GM12878 (cell line): ENCODE results near the gene PCDHGA4. TPM values are rescaled to one million over a fixed set of nuclear protein-coding genes. Genes with fewer than 3 reads are reported as not detected.
A peak's percentile ranks its signal among the peaks of the same experiment; 100 is the strongest.

Experiments used
- ATAC-seq: fragments of 200-7000 bp; cut with Tn5 transposase; 3 replicates; pipeline ENCODE4 v1.9.1; 2020; ENCODE audit warnings: mild to moderate bottlenecking, moderate library complexity
- BruUV-seq: library from RNA; stranded (reverse); fragments of 400-500 nt; replicated peaks from 2 replicates; lab custom pipeline; 2021; lab: Mats Ljungman, UMichigan
- CTCF ChIA-PET: fragments of 300-600 bp; sonication (Branson Sonifier 250); formaldehyde crosslinking; extraction: SDS; loops from one replicate; lab custom pipeline; 2021; ENCODE audit warnings: inconsistent platforms; lab: Yijun Ruan, JAX
- POLR2A ChIA-PET: fragments of 350-600 bp; formaldehyde crosslinking; extraction: SDS; loops from one replicate; lab custom pipeline; 2021; ENCODE audit warnings: inconsistent platforms; lab: Charles Lee
- RAD21 ChIA-PET: fragments of 300-600 bp; sonication (Branson Sonifier 250); formaldehyde crosslinking; loops from one replicate; lab custom pipeline; 2023; ENCODE audit warnings: antibody characterized with exemption; ENCODE audit not compliant: unreplicated experiment; lab: Charles Lee
- SMC1A ChIA-PET: fragments of 300-600 bp; sonication (Branson Sonifier 250); formaldehyde crosslinking; loops from one replicate; lab custom pipeline; 2023; ENCODE audit not compliant: unreplicated experiment, uncharacterized antibody; lab: Charles Lee
- DNase-seq: peaks from one replicate; pipeline ENCODE4 v3.0.0-alpha.2; 2011; ENCODE audit warnings: low read depth, low spot score
- FAIRE-seq: peaks from 3 replicates; lab custom pipeline; 2011; peaks lifted over from hg19 to GRCh38; lab: Jason Lieb, UNC
- H2AFZ ChIP-seq: 2 replicates; pipeline ENCODE4 v1.6.0; 2011; ENCODE audit warnings: low read depth, low read length, control low read depth; ENCODE audit not compliant: control insufficient read depth
- H3K27ac ChIP-seq: 2 replicates; pipeline ENCODE4 v1.5.1; 2011; ENCODE audit warnings: control low read depth; ENCODE audit not compliant: control insufficient read depth, insufficient read depth
- H3K27me3 ChIP-seq, 2 experiments: replicated peaks in 1 of 2; 2 replicates each; pipeline versions ENCODE4 v1.6.0 to v1.6.1; 2011; ENCODE audit warnings: low read length in 1 of 2; ENCODE audit not compliant: control insufficient read depth in 2 of 2, insufficient read depth in 2 of 2
- H3K36me3 ChIP-seq, 2 experiments: 2 replicates each; pipeline ENCODE4 v1.5.1; 2011; ENCODE audit warnings: low read length in 1 of 2; ENCODE audit not compliant: control insufficient read depth in 2 of 2, insufficient read depth in 2 of 2
- H3K4me1 ChIP-seq: 2 replicates; pipeline ENCODE4 v1.6.1; 2011; ENCODE audit warnings: mild to moderate bottlenecking, low read length, moderate library complexity, mixed read lengths; ENCODE audit not compliant: control insufficient read depth, insufficient read depth
- H3K4me2 ChIP-seq: 2 replicates; pipeline ENCODE4 v1.6.0; 2011; ENCODE audit warnings: control low read depth; ENCODE audit not compliant: control insufficient read depth, insufficient read depth
- H3K4me3 ChIP-seq: fragments of 200-600 bp; sonication (generic); 2 replicates; pipeline ENCODE4 v1.5.1; 2016
- H3K79me2 ChIP-seq: 2 replicates; pipeline ENCODE4 v1.6.0; 2011; ENCODE audit warnings: low read length; ENCODE audit not compliant: control insufficient read depth, insufficient read depth
- H3K9ac ChIP-seq: 2 replicates; pipeline ENCODE4 v1.8.0; 2011; ENCODE audit warnings: low read length, control low read depth, mixed read lengths; ENCODE audit not compliant: control insufficient read depth, insufficient read depth
- H3K9me3 ChIP-seq: replicated peaks from 3 replicates; pipeline ENCODE4 v1.5.1; 2011; ENCODE audit warnings: mild to moderate bottlenecking, low read length; ENCODE audit not compliant: control insufficient read depth, insufficient read depth
- H4K20me1 ChIP-seq: 2 replicates; pipeline ENCODE4 v1.6.0; 2011; ENCODE audit not compliant: control insufficient read depth, insufficient read depth
- BRCA1 ChIP-seq: IDR thresholded peaks from 2 replicates; pipeline ENCODE4 v1.6.1; 2011; ENCODE audit warnings: low read depth, low read length, improper control_type of control experiment
- CHD2 ChIP-seq: IDR thresholded peaks from 2 replicates; pipeline ENCODE4 v1.6.1; 2011; ENCODE audit warnings: low read depth, low read length, improper control_type of control experiment, borderline replicate concordance
- EP300 ChIP-seq, 2 experiments: fragments of 150-350 bp in 1 of 2; IDR thresholded peaks; 2 replicates each; pipeline ENCODE4 v1.6.1; 2011 to 2012; ENCODE audit warnings: low read depth in 2 of 2, low read length in 2 of 2, borderline replicate concordance in 1 of 2, improper control_type of control experiment in 1 of 2, inconsistent platforms in 1 of 2; ENCODE audit not compliant: control insufficient read depth in 1 of 2
- ETV6 ChIP-seq, 2 experiments: fragments of 450-650 bp in 1 of 2; IDR thresholded peaks in 1 of 2; conservative IDR thresholded peaks in 1 of 2; 2 replicates each; pipeline ENCODE4 v1.6.1; 2014; ENCODE audit warnings: antibody characterized with exemption in 1 of 2, borderline replicate concordance in 1 of 2, low read depth in 1 of 2, mild to moderate bottlenecking in 1 of 2, moderate library complexity in 1 of 2
- HCFC1 ChIP-seq: fragments of 150-350 bp; IDR thresholded peaks from 2 replicates; pipeline ENCODE4 v1.6.1; 2014; ENCODE audit warnings: low read length
- KAT2A ChIP-seq: conservative IDR thresholded peaks from 2 replicates; pipeline ENCODE4 v1.6.1; 2011; ENCODE audit warnings: low read depth, low read length; ENCODE audit not compliant: control insufficient read depth
- LARP7 ChIP-seq: fragments of 450-650 bp; IDR thresholded peaks from 2 replicates; pipeline ENCODE4 v1.6.1; 2017; ENCODE audit warnings: mild to moderate bottlenecking
- MLLT1 ChIP-seq: fragments of 450-650 bp; IDR thresholded peaks from 2 replicates; pipeline ENCODE4 v1.6.1; 2016; ENCODE audit warnings: mild to moderate bottlenecking
- NFXL1 ChIP-seq: fragments of 450-650 bp; IDR thresholded peaks from 2 replicates; pipeline ENCODE4 v1.6.1; 2017; ENCODE audit warnings: antibody characterized with exemption, mild to moderate bottlenecking, borderline replicate concordance
- POLR2AphosphoS5 ChIP-seq: IDR thresholded peaks from 2 replicates; pipeline ENCODE4 v1.6.1; 2011; ENCODE audit warnings: mild to moderate bottlenecking, low read length, inconsistent platforms
- SMAD1 ChIP-seq: fragments of 450-650 bp; IDR thresholded peaks from 2 replicates; pipeline ENCODE4 v1.6.1; 2018; ENCODE audit warnings: mild to moderate bottlenecking, low read depth; ENCODE audit not compliant: partially characterized antibody
- SPI1 ChIP-seq: IDR thresholded peaks from 2 replicates; pipeline ENCODE4 v1.6.1; 2011; ENCODE audit warnings: low read depth, mild to moderate bottlenecking, low read length, moderate library complexity, borderline replicate concordance; ENCODE audit not compliant: insufficient read depth
- STAT3 ChIP-seq: IDR thresholded peaks from 2 replicates; pipeline ENCODE4 v1.6.1; 2011; ENCODE audit warnings: low read depth, low read length, improper control_type of control experiment
- ZNF207 ChIP-seq: fragments of 450-650 bp; IDR thresholded peaks from 2 replicates; pipeline ENCODE4 v1.6.1; 2014; ENCODE audit warnings: antibody characterized with exemption, mild to moderate bottlenecking, borderline replicate concordance
- ZNF24 ChIP-seq: fragments of 450-650 bp; IDR thresholded peaks from 2 replicates; pipeline ENCODE4 v1.6.1; 2017; ENCODE audit warnings: antibody characterized with exemption, mild to moderate bottlenecking
- ZSCAN29 ChIP-seq: fragments of 450-650 bp; IDR thresholded peaks from 2 replicates; pipeline ENCODE4 v1.6.1; 2017; ENCODE audit warnings: mild to moderate bottlenecking, moderate library complexity
- ZZZ3 ChIP-seq: IDR thresholded peaks from 2 replicates; pipeline ENCODE4 v1.6.1; 2011; ENCODE audit warnings: low read depth; ENCODE audit not compliant: control insufficient read depth, insufficient read length
- WGBS: methylation state at CpG from one replicate; pipeline ENCODE4 v1.1.6; 2016; ENCODE audit warnings: low lambda C conversion rate; ENCODE audit not compliant: insufficient replicate concordance, insufficient coverage; ENCODE audit errors: missing lambda C conversion rate; 5-methylcytosine and 5-hydroxymethylcytosine counted together
- in situ Hi-C: fragments of 300-500 bp; cut with MboI; formaldehyde crosslinking; loops from 9 replicates; pipeline ENCODE4 v1.14.3; 2018; ENCODE audit warnings: mixed read lengths
- intact Hi-C: fragments of 100-400 bp; cut with micrococcal nuclease; formaldehyde crosslinking; loops from one replicate; pipeline ENCODE4 v1.14.2; 2022; ENCODE audit not compliant: unreplicated experiment
- polyA plus RNA-seq, 11 experiments: library from polyadenylated mRNA; depleted of rRNA in 4 of 11; unstranded in 6 of 11; stranded (reverse) in 5 of 11; fragments of >200 nt; fragmentation: Nextera tagmentation in 4 of 11; fragmentation: Illumina TruSeq in 1 of 11; extraction: Ambion mirVana in 4 of 11; extraction: Trizol in 1 of 11; gene quantifications; 1 replicate in 1 of 11; 2 replicates in 10 of 11; pipeline versions ENCODE4 v1.2.1 to v1.2.3, GENCODE V29; 2011 to 2016; ENCODE audit warnings: inconsistent platforms in 2 of 11, missing spikeins in 2 of 11, low read depth in 1 of 11
- total RNA-seq, 4 experiments: library from RNA; depleted of rRNA in 3 of 4; stranded (reverse); fragments of >200 nt in 3 of 4; fragmentation: Illumina TruSeq in 1 of 4; extraction: Trizol in 1 of 4; gene quantifications; 2 replicates each; pipeline versions ENCODE4 v1.2.1 to v1.2.3, GENCODE V29; 2013 to 2021
- TF ChIP-seq, protein P1 (sequence below): IDR thresholded peaks from 2 replicates; pipeline ENCODE4 v1.6.1; 2011; ENCODE audit warnings: low read depth, low read length, improper control_type of control experiment, borderline replicate concordance

The PCDHGA4 gene
- total and polyA plus RNA-seq, 10 of the 15 experiments (the other 5 are each of a cell fraction or from before 2014, with no cell fraction given): 0.09 to 0.17 (median 0.13) TPM; not detected in 3

DNA sequence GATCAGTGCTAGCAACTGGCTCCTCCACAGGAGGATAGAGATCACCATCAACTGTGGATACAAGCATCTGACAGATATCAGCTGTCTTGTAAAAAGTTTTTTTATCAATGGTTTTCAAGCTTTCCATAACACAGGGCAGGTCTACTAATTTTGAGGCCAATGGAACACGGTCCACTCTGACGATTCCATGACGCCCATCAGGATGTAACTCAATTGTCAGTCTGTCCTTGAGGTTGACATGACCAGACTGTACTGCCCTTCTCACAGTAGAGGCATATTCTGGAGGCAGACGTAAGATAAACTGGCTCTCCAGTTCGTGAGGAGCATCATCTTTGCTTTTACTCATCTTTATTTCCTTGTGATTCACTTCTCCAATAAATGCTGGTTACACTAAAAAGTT lies 35.1 kb upstream of the PCDHGA4 start (continued):
- no peak for TF ChIP-seq SPI1
- no peak for TF ChIP-seq HCFC1
- TF ChIP-seq ZNF207: no peak
- TF ChIP-seq ETV6 (conservative IDR thresholded peaks at IDR 0.05 in 1 of 2, IDR thresholded peaks at IDR 0.05 in 1 of 2; ENCODE audit: borderline replicate concordance in 1 of 2, low read depth in 1 of 2): no peak
- TF ChIP-seq KAT2A: no peak
- TF ChIP-seq POLR2AphosphoS5: no peak
- no peak for TF ChIP-seq MLLT1

- Histone ChIP-seq H3K27me3 (no peaks in the 10 kb centered on the region), H3K79me2 (peaks cover 23% of the 10 kb centered on the region), H3K9me3 (peaks cover 26% of the 10 kb centered on the region), H3K4me1 (no peaks in the 10 kb centered on the region), H3K27ac (peak within 1 kb of the TSS; percentile 96), H2AFZ (peak within 1 kb of the TSS; percentile 100), H4K20me1 (no peaks in the 10 kb centered on the region), H3K36me3 (0 out of 4 replicates have a peak, but pooled peaks cover 0 to 4% of the 10 kb centered on the region in 2 experiments), H3K4me3 (peak within 1 kb of the TSS; percentile 81), H3K4me2 (peak within 1 kb of the TSS; percentile 68), H3K9ac (peak within 1 kb of the TSS; percentile 96)
- ChIA-PET SMC1A (interaction anchor here (0.9 to 1.8 kb wide), 7 partner anchors 8 to 272 kb away, joined by 3 to 12 read pairs (median 4); partner anchors contain the start of gene PCDHGA11), RAD21 (interaction anchor here (1.0 to 2.7 kb wide), 6 partner anchors 50 to 244 kb away, joined by 3 to 17 read pairs (median 4); partner anchors contain the start of genes PCDHGA10, PCDHGA11, PCDHGB3 and PCDHGB7), CTCF (interaction anchor here (0.5 to 3.1 kb wide), 31 partner anchors 10 to 272 kb away, joined by 3 to 21 read pairs (median 5); partner anchors contain the start of genes PCDHB13, PCDHGA1, PCDHGA10 and PCDHGA11), POLR2A (interaction anchor here (0.5 to 1.6 kb wide), 5 partner anchors 14 to 673 kb away, joined by 3 to 7 read pairs (median 4); partner anchors contain the start of genes HDAC3, IK, NDUFA2 and PCDHGB3)
- in situ Hi-C loops (loop anchor here (10.0 kb wide), 1 partner anchor 244 kb away; no protein-coding TSS in a partner anchor), intact Hi-C loops (loop anchor here (2.0 kb wide), 2 partner anchors 92 to 244 kb away; partner anchors contain the start of gene PCDHGA10)
- BruUV-seq: TSS peak; percentile 83
- peak; percentile 72 for DNase-seq
- FAIRE-seq: peak; percentile 75
- WGBS: under 1% methylated on average over 67 of the region's 67 CpGs
- ATAC-seq: peak; percentile 96
- TF ChIP-seq KAT2A (no peak), CHD2 (peak; percentile 93), ZSCAN29 (no peak), STAT3 (no peak), NFXL1 (no peak), BRCA1 (0 out of 2 replicates have a peak, but pooled peaks have one; percentile 33), LARP7 (0 out of 2 replicates have a peak, but pooled peaks have one; percentile 41), EP300 (IDR thresholded peaks at IDR 0.05; ENCODE audit: borderline replicate concordance in 1 of 2, control insufficient read depth in 1 of 2, low read depth in 2 of 2, low read length in 2 of 2) (no peak), ZNF24 (0 out of 2 replicates have a peak, but pooled peaks have one; percentile 41), ZZZ3 (no peak), SMAD1 (peak; percentile 69)
- TF ChIP-seq, protein P1, sequence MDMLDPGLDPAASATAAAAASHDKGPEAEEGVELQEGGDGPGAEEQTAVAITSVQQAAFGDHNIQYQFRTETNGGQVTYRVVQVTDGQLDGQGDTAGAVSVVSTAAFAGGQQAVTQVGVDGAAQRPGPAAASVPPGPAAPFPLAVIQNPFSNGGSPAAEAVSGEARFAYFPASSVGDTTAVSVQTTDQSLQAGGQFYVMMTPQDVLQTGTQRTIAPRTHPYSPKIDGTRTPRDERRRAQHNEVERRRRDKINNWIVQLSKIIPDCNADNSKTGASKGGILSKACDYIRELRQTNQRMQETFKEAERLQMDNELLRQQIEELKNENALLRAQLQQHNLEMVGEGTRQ: no peak
Measured at GRCh38 chr5:141320225-141321169, 34.3 kb upstream of the PCDHGA4 start, which contains the start of gene TAF7. TSS of gene TAF7 (minus strand) at chr5:141320784. CDS start at chr5:141320044, 740 bp downstream.
